Activated CD8-positive, alpha-beta memory T cell treated with anti-CD3 and anti-CD28 coated beads for 4 hours (primary cell): ENCODE data around the gene ZGLP1.

Source experiments
- DNase-seq, 2 donors: peaks; one replicate each; pipeline ENCODE4 v3.0.0-alpha.2; 2020; ENCODE audit warnings: low read depth in 2 of 2

The ZGLP1 gene

GRCh38 chr19:10277795-10278589 lies 31.6 kb downstream of the ZGLP1 start:
- DNase-seq = no peak

- DNase-seq = no peak
Observed at GRCh38 chr19:10274589-10274988, 35.0 kb downstream of the ZGLP1 start.

GRCh38 chr19:10271543-10272086 lies 38.0 kb downstream of the ZGLP1 start:
- DNase-seq = no peak

GRCh38 chr19:10270616-10271394 lies 38.8 kb downstream of the ZGLP1 start, which contains the start of gene ICAM1:
ICAM1 (plus strand) TSS chr19:10271120; CDS start chr19:10271160, 40 bp downstream.
- peak; percentile 58 to 66 for DNase-seq

DNA sequence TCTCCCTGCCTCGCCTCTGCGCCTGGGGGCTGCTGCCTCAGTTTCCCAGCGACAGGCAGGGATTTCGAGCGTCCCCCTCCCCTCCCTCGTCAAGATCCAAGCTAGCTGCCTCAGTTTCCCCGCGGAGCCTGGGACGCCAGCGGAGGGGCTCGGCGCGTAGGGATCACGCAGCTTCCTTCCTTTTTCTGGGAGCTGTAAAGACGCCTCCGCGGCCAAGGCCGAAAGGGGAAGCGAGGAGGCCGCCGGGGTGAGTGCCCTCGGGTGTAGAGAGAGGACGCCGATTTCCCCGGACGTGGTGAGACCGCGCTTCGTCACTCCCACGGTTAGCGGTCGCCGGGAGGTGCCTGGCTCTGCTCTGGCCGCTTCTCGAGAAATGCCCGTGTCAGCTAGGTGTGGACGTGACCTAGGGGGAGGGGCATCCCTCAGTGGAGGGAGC lies 39.4 kb downstream of the ZGLP1 start:
- peak in 1 of 2 donors; percentile 56 for DNase-seq

- peak; percentile 67 to 79 for DNase-seq
Observed at GRCh38 chr19:10269333-10270179, 40.1 kb downstream of the ZGLP1 start.

- DNase-seq = no peak
Observed at GRCh38 chr19:10268071-10268470, 41.5 kb downstream of the ZGLP1 start.

DNA sequence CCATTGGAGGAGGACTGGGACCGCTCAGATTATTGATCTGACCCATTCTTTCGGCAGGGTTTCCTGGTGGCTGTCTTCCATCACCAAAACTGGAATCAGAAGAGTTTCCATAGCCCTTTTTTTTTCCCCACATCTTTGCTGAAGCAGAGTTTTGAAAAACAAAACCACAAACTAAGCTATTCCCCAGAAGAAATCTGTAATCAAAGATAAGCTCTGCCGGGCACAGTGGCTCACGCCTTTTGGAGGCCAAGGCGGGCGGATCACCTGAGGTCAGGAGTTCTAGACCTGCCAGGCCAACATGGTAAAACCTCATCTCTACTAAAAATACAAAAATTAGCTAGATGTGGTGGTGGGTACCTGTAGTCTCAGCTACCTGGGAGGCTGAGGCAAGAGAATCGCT lies 42.9 kb downstream of the ZGLP1 start:
- no peak for DNase-seq

- no peak for DNase-seq
Observed at GRCh38 chr19:10262771-10263170, 46.8 kb downstream of the ZGLP1 start.

GRCh38 chr19:10260141-10260584 lies 49.5 kb downstream of the ZGLP1 start:
- DNase-seq = no peak

DNA sequence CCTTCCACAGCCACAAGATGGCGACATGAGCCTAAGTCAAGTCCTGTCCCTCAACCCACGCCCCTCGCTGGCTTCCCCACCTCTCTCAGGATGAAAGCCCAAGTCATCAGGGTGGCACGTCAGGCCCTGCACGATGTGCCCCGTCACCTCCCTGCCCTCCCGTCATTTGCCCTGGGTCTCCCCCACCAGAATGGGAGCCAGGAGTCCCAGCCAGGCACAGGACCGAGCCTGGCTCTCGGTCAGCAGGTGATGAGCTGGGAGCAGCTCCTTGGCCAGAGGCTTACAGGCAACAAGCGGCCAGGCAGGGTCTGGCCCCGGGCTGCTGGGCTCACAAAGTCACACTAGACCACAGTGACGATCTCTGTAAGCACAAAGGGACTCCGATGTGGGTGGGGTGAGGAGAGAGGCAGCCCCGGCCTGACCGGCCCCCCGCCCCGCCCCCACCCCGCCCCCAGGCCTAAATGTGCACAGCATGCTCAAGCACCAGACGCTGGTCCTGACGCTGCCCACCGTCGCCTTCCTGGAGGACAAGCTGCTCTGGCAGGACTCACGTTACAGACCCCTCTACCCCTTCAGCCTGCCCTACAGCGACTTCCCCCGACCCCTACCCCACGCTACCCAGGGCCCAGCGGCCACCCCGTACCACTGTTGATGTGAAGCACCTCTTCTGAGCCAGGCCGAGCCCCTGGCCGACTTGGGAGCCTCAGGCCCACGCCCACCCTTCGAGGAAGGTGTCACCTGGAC lies 50.3 kb downstream of the ZGLP1 start:
- peak; percentile 80 to 89 for DNase-seq

DNA sequence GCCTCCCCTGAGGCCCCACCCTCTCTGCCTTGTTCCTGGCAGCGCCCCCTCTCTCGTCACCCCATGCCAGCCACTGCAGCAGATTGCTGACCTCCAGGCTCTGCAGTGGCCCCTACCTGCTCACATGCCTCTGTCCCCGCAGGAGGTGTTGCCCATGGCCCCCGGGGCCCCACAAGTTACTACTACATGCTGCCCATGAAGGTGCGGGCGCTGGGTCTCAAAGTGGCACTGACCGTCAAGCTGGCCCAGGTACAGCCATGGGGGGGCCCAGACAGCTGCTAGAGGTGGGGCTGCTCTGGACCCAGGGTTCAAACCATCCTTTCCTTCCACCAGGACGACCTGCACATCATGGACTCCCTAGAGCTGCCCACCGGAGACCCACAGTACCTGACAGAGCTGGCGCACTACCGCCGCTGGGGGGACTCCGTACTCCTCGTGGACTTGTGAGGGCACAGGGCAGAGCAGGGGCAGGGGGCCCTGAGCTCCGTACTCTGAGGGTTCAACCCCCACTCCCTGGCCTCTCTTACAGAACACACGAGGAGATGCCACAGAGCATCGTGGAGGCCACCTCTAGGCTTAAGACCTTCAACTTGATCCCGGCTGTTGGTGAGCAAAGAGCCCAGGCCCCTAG lies 51.4 kb downstream of the ZGLP1 start:
- DNase-seq = no peak

GRCh38 chr19:10256970-10257615 lies 52.5 kb downstream of the ZGLP1 start:
- DNase-seq = no peak

DNA sequence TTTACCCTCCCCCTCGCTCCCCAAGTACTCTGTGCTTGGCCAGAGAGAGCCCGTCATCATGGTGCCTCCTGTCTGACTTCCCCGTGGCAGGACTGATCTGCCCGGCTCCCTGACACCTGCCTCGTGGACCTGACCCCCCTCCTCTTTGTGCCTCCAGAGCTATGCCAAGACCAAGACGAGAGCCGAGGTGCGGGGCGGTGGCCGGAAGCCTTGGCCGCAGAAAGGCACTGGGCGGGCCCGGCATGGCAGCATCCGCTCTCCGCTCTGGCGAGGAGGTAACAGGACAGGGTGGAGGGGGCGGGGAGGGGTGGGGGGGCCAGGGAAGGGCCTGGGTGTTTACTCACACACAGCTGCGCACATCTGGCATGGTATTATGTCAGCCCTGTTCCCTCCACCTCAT lies 53.1 kb downstream of the ZGLP1 start:
- DNase-seq = no peak

DNA sequence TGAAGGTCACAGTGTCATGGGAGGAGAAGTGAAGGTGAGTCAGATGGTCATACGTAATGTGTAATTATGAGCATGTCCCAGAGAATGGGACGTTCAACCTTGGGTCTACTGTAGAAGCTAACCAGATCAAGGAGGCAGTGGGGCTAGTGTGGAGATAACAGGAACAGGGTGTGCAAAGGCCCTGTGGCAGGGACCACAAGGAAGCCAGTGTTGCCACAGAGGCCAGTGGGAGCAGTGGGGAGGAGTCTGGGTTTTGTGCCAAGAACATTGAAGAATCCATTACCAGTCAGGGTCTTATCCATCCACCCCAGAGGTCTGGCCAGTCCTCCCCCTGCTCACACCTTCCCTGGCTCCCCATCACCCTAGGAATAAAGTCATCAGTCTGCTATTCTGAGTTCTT lies 54.3 kb downstream of the ZGLP1 start:
- no peak for DNase-seq
